H1 (cell line): ENCODE data around the gene ADGRD2.

ENCODE experiments used
- EZH2 ChIP-seq: fragments of 200-600 bp; sonication (generic); IDR thresholded peaks from 2 replicates; pipeline ENCODE4 v1.7.1; 2012; ENCODE audit warnings: low read depth, mild to moderate bottlenecking, moderate library complexity, low read length, inconsistent platforms; ENCODE audit not compliant: severe bottlenecking
- GABPA ChIP-seq: IDR thresholded peaks from 2 replicates; pipeline ENCODE4 v1.6.1; 2011; ENCODE audit warnings: mild to moderate bottlenecking, low read length, moderate library complexity, borderline replicate concordance; ENCODE audit not compliant: insufficient read depth
- SP2 ChIP-seq: IDR thresholded peaks from 2 replicates; pipeline ENCODE4 v1.6.1; 2012; ENCODE audit warnings: mild to moderate bottlenecking, low read length, inconsistent platforms
- SRF ChIP-seq: IDR thresholded peaks from 2 replicates; pipeline ENCODE4 v1.6.1; 2011; ENCODE audit warnings: mild to moderate bottlenecking, low read depth, low read length, moderate library complexity
- TF ChIP-seq, protein P1 (sequence below), 3 experiments: IDR thresholded peaks; 1 replicate in 2 of 3; 2 replicates in 1 of 3; pipeline versions ENCODE4 v1.5.1 to v1.6.1; 2011; ENCODE audit warnings: low read length in 3 of 3, mild to moderate bottlenecking in 3 of 3, inconsistent platforms in 2 of 3, low read depth in 1 of 3, moderate library complexity in 1 of 3; ENCODE audit not compliant: insufficient read depth in 1 of 3; ENCODE audit errors: control extremely low read depth in 1 of 3
- TF ChIP-seq, protein P2 (sequence below): IDR thresholded peaks from 2 replicates; pipeline ENCODE4 v1.6.1; 2011; ENCODE audit warnings: low read length, improper control_type of control experiment
- TF ChIP-seq, protein P3 (sequence below): IDR thresholded peaks from 2 replicates; pipeline ENCODE4 v1.6.1; 2012; ENCODE audit warnings: inconsistent platforms

DNA sequence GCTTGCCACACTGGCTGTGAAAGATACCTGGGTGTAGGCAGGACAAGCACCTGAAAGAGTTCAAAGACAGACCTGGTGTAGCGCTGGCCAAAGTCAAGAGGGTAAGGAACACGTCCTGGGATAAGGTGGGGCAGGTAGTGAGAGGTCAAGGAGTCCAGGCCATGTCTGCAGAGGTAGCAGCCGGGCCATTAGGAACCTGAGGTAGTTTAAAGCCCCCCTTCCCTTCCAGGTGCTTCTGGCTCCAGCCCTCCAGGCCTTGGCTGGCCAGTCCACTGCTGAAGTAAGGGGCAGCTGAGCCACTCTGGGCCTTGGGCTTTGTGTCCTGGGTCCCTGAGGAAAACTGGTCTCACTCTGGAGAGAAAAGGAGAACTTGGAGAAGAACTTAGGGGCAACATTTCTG, 70.9 kb downstream of the ADGRD2 start:
- TF ChIP-seq, protein P1, sequence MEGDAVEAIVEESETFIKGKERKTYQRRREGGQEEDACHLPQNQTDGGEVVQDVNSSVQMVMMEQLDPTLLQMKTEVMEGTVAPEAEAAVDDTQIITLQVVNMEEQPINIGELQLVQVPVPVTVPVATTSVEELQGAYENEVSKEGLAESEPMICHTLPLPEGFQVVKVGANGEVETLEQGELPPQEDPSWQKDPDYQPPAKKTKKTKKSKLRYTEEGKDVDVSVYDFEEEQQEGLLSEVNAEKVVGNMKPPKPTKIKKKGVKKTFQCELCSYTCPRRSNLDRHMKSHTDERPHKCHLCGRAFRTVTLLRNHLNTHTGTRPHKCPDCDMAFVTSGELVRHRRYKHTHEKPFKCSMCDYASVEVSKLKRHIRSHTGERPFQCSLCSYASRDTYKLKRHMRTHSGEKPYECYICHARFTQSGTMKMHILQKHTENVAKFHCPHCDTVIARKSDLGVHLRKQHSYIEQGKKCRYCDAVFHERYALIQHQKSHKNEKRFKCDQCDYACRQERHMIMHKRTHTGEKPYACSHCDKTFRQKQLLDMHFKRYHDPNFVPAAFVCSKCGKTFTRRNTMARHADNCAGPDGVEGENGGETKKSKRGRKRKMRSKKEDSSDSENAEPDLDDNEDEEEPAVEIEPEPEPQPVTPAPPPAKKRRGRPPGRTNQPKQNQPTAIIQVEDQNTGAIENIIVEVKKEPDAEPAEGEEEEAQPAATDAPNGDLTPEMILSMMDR (IDR thresholded peaks at IDR 0.05; ENCODE audit: control extremely low read depth in 1 of 3, insufficient read depth in 1 of 3, low read depth in 1 of 3, low read length in 3 of 3), result no peak
- TF ChIP-seq EZH2, result no peak
- TF ChIP-seq SRF, result no peak
- TF ChIP-seq GABPA, result no peak
- no peak for TF ChIP-seq SP2
- TF ChIP-seq, protein P2, sequence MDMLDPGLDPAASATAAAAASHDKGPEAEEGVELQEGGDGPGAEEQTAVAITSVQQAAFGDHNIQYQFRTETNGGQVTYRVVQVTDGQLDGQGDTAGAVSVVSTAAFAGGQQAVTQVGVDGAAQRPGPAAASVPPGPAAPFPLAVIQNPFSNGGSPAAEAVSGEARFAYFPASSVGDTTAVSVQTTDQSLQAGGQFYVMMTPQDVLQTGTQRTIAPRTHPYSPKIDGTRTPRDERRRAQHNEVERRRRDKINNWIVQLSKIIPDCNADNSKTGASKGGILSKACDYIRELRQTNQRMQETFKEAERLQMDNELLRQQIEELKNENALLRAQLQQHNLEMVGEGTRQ, result no peak
- TF ChIP-seq, protein P3, sequence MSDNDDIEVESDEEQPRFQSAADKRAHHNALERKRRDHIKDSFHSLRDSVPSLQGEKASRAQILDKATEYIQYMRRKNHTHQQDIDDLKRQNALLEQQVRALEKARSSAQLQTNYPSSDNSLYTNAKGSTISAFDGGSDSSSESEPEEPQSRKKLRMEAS, result no peak
